Bronchial epithelial cell (primary cell): ENCODE results near the gene B3GNT3. TPM values are rescaled to one million over a fixed set of nuclear protein-coding genes. Genes with fewer than 3 reads are reported as not detected.
A peak's percentile ranks its signal among the peaks of the same experiment; 100 is the strongest.

ENCODE experiments used
- DNase-seq: peaks from one replicate; pipeline ENCODE4 v3.0.0-alpha.2; 2010; ENCODE audit warnings: low read depth
- FAIRE-seq: peaks from 2 replicates; lab custom pipeline; 2011; peaks lifted over from hg19 to GRCh38; lab: Jason Lieb, UNC
- H3K27me3 ChIP-seq: 2 replicates; pipeline ENCODE4 v1.5.1; 2011; ENCODE audit warnings: low read length; ENCODE audit not compliant: control insufficient read depth, insufficient read depth
- H3K36me3 ChIP-seq: 2 replicates; pipeline ENCODE4 v1.5.1; 2011; ENCODE audit warnings: low read length; ENCODE audit not compliant: control insufficient read depth, insufficient read depth
- H3K4me3 ChIP-seq: 2 replicates; pipeline ENCODE4 v1.5.1; 2011; ENCODE audit warnings: mild to moderate bottlenecking, low read depth, low read length, control low read depth
- total RNA-seq: library from RNA; depleted of rRNA; stranded (reverse); fragments of >200 nt; gene quantifications from 2 replicates; pipeline ENCODE4 v1.2.1, GENCODE V29; 2014
- TF ChIP-seq, protein P1 (sequence below): IDR thresholded peaks from 2 replicates; pipeline ENCODE4 v1.5.1; 2011; ENCODE audit warnings: mild to moderate bottlenecking, moderate library complexity, low read length, control low read depth, inconsistent platforms; ENCODE audit not compliant: insufficient read depth, severe bottlenecking

B3GNT3 gene, protein sequence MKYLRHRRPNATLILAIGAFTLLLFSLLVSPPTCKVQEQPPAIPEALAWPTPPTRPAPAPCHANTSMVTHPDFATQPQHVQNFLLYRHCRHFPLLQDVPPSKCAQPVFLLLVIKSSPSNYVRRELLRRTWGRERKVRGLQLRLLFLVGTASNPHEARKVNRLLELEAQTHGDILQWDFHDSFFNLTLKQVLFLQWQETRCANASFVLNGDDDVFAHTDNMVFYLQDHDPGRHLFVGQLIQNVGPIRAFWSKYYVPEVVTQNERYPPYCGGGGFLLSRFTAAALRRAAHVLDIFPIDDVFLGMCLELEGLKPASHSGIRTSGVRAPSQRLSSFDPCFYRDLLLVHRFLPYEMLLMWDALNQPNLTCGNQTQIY
- total RNA-seq: 11.6 and 27.4 TPM in 2 replicates

DNA sequence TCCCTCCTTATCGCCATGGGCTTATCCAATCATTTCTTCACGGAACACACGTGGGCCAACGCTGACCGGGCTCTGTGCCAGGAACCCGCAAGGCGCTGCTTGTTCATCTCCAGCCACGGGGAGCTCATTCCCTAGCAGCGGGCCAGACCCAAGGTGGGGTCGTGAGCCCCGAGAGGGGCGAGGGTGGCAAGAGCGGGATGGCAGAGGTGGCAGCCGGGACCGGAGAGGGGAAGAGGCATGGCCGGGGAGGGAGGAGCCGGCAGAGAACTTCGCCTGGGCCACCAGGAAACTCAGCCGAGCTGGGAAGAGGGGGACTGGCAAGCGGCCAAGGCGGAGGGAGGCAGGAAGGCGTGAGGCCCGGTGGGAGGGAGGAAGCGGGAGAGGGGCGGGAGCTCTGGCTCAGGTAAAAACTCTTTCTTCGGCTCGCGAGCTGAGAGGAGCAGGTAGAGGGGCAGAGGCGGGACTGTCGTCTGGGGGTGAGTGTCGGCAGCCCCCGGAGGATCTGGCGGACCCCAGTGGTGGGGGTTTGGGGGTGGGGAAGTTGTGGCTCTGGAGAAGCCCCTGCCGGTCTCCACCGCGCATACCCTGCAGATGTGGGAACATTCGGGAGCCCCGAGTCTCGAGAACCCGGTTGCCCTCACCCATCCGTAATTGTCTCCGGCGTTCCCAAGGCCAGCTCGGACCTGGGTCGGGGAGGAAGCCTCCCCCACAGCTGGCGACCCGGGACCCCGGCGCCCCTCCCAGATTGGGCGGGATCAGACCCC is at the start of gene B3GNT3:
Gene B3GNT3, plus strand, starts transcription at position 408 of the 764 bp plus-strand sequence. CDS start 12,670 bp downstream, outside the sequence.
- Histone ChIP-seq H3K4me3 (peak within 1 kb of the TSS; percentile 40), H3K36me3 (no peaks in the 10 kb centered on the region), H3K27me3 (no peaks in the 10 kb centered on the region)
- DNase-seq (peak; percentile 49), FAIRE-seq (no peak)
- TF ChIP-seq, protein P1, sequence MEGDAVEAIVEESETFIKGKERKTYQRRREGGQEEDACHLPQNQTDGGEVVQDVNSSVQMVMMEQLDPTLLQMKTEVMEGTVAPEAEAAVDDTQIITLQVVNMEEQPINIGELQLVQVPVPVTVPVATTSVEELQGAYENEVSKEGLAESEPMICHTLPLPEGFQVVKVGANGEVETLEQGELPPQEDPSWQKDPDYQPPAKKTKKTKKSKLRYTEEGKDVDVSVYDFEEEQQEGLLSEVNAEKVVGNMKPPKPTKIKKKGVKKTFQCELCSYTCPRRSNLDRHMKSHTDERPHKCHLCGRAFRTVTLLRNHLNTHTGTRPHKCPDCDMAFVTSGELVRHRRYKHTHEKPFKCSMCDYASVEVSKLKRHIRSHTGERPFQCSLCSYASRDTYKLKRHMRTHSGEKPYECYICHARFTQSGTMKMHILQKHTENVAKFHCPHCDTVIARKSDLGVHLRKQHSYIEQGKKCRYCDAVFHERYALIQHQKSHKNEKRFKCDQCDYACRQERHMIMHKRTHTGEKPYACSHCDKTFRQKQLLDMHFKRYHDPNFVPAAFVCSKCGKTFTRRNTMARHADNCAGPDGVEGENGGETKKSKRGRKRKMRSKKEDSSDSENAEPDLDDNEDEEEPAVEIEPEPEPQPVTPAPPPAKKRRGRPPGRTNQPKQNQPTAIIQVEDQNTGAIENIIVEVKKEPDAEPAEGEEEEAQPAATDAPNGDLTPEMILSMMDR: no peak

DNA sequence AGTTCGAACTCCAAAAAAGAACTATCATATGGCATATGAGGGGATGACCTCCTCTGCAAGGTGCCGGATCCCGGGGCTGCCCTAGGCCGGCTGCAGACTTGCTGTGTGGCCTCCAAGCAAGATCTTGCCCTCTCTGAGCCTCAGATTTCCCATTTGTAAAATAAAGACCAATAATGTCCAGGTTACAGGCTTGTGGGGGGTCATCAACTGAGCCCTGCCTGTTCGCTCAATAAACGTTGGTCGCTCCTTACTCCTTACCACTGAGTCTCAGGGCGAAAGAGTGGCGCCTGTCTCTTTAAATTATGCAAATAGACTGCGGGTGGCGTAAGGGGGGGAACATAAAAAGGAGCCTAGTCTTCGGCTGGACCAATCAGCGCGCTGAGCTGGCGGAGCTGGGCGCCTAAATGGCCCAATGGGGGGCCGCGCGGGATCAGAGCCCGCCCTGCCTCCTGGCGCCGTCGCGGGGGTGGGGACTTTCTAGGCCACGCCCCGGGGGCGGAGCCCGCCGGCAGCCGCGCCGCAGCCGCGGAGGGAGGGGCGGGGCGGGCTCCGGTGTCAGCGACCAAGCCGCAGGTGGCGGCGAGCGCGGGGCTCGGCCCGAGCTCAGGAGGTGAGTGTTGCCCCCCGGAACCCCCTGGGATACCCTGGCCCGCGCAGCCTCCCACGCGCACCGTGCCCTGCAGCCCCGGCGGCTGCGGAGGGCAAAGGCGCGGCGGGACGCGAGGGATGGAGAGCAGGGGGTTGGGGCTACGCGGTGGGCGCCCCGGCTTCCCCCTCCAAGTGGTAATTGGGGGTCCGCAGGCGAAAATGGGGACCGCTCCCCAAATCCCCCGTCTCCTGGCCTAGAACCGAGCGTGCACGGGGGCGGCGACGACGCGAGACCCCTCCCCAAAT is 47.5 kb upstream of the B3GNT3 start:
- Histone ChIP-seq H3K4me3 (peak overlapping the region; percentile 18), H3K27me3 (no peaks in the 10 kb centered on the region), H3K36me3 (no peaks in the 10 kb centered on the region)
- FAIRE-seq (no peak), DNase-seq (peak; percentile 77)
- TF ChIP-seq, protein P1: no peak

DNA sequence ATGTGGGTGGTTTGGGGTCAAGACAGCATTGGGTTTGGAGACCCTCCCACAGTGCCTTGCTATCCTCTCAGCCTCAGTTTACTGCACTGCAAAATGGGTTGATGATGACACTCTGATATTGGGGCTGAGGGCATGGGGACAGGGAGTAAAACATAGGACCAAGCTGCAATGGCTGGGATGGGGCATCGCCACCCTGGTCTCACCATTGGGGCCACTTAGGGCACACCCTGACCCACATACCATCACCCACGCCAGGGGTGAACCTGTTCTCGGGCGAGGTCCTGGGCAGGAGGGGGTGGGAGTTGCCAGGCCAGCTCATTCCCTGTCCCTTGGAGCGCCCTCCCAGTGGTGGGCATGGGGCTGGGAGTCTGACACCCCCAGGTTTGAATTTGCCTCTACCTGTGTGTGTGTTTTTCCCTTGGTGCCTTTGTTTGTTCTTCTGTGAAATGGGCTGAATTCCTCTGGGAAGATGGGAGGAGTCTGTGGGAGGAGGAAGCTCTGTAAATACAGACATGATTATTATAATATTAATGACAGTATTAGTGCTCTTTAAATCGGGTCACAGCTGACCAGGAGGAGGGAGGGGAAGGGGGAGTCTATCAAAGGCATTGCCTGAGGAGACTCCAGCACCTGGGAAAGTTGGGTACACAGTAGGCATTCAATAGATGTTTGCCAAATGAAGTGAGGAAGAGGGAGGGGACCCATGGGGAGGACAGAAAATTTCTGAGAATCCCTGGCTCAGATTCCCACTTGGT is 45.9 kb upstream of the B3GNT3 start:
- H3K4me3 ChIP-seq: no peak overlapping the region
- DNase-seq (no peak), FAIRE-seq (no peak)
- H3K27me3 ChIP-seq: no peaks in the 10 kb centered on the region
- TF ChIP-seq, protein P1: no peak
- no peaks in the 10 kb centered on the region for H3K36me3 ChIP-seq

DNA sequence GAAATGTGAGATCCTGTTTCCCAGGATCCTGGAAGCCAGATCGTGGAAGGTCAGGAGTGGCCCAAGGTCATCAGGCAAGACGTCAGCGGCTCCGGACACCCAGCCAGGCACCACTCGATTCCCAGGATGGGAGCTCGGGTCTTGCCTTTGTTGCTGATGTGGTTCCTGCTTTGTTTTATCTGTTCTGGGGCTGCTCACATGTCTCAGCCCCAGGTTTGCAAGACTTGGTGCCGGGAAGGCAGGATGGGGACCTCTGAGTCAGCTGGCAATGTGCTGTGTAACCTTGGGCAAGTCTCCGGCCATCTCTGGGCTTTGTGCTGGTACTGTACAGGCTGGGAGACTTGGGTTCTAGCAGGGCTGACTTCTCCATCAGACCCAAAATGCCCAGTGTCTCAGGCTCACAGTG is 45.0 kb upstream of the B3GNT3 start:
- DNase-seq: no peak
- TF ChIP-seq, protein P1: no peak
- no peak overlapping the region for H3K4me3 ChIP-seq
- peak; percentile 64 for FAIRE-seq
- H3K27me3 ChIP-seq: no peaks in the 10 kb centered on the region
- no peaks in the 10 kb centered on the region for H3K36me3 ChIP-seq
